ENCODE measurements around the gene CTU1.

Gene CTU1

GRCh38 chr19:51059715-51060114 is 48.5 kb downstream of the CTU1 start:
- Histone ChIP-seq H2BK5ac (ENCODE audit: low read depth, low read length, poor library complexity, severe bottlenecking) (no peak overlapping the region), H2AK5ac (ENCODE audit: low read length, severe bottlenecking) (no peak overlapping the region), H2BK12ac (ENCODE audit: low read length in 2 of 2) (no peak overlapping the region), H4K91ac (ENCODE audit: low read length) (no peak overlapping the region), H3K9ac (ENCODE audit: low read length) (no peak overlapping the region), H3K36me3 (ENCODE audit: control insufficient read depth in 1 of 2, insufficient read depth in 2 of 2, low read depth in 1 of 2, low read length in 2 of 2) (no peaks in the 10 kb centered on the region), H3K27ac (ENCODE audit: low read length, poor library complexity, severe bottlenecking) (no peak overlapping the region), H4K8ac (ENCODE audit: low read length) (no peak overlapping the region), H3K4me2 (ENCODE audit: low read length, poor library complexity, severe bottlenecking) (no peak overlapping the region), H3K9me3 (ENCODE audit: control insufficient read depth, low read length) (no peaks in the 10 kb centered on the region), H3K79me1 (replicated peaks; ENCODE audit: low read length, poor library complexity, severe bottlenecking) (no peaks in the 10 kb centered on the region), H3K4ac (ENCODE audit: low read depth in 1 of 2, low read length in 2 of 2) (no peak overlapping the region), H3K18ac (ENCODE audit: low read depth in 1 of 2, low read length in 2 of 2) (no peak overlapping the region), H3K14ac (ENCODE audit: low read length in 2 of 2) (no peak overlapping the region), H3K4me1 (ENCODE audit: control insufficient read depth, insufficient read depth, low read depth, low read length) (no peaks in the 10 kb centered on the region), H2BK15ac (ENCODE audit: low read depth, poor library complexity, severe bottlenecking) (no peak overlapping the region), H3K23ac (ENCODE audit: low read length in 2 of 2) (no peak overlapping the region), H3K27me3 (ENCODE audit: control insufficient read depth in 1 of 2, insufficient read depth in 1 of 2, low read length in 2 of 2) (peaks cover 0 to 30% of the 10 kb centered on the region in 2 experiments), H3K4me3 (ENCODE audit: insufficient read depth in 1 of 2, low read depth in 1 of 2, low read length in 2 of 2) (no peak overlapping the region), H2AFZ (ENCODE audit: low read depth, low read length) (no peak overlapping the region), H2BK120ac (ENCODE audit: low read depth, low read length) (no peak overlapping the region)
- DNase-seq: no peak
- WGBS: 91% methylated on average over 4 of the region's 7 CpGs

GRCh38 chr19:51055866-51056265 is 52.3 kb downstream of the CTU1 start:
- Histone ChIP-seq H3K14ac (ENCODE audit: low read length in 2 of 2) (no peak overlapping the region), H3K18ac (ENCODE audit: low read depth in 1 of 2, low read length in 2 of 2) (no peak overlapping the region), H3K36me3 (ENCODE audit: control insufficient read depth in 1 of 2, insufficient read depth in 2 of 2, low read depth in 1 of 2, low read length in 2 of 2) (no peaks in the 10 kb centered on the region), H3K23ac (ENCODE audit: low read length in 2 of 2) (no peak overlapping the region), H4K8ac (ENCODE audit: low read length) (no peak overlapping the region), H3K4me3 (ENCODE audit: insufficient read depth in 1 of 2, low read depth in 1 of 2, low read length in 2 of 2) (no peak overlapping the region), H3K4me1 (ENCODE audit: control insufficient read depth, insufficient read depth, low read depth, low read length) (no peaks in the 10 kb centered on the region), H3K4ac (ENCODE audit: low read depth in 1 of 2, low read length in 2 of 2) (no peak overlapping the region), H2BK15ac (ENCODE audit: low read depth, poor library complexity, severe bottlenecking) (no peak overlapping the region), H3K9ac (ENCODE audit: low read length) (no peak overlapping the region), H2BK5ac (ENCODE audit: low read depth, low read length, poor library complexity, severe bottlenecking) (no peak overlapping the region), H3K27ac (ENCODE audit: low read length, poor library complexity, severe bottlenecking) (no peak overlapping the region), H2AK5ac (ENCODE audit: low read length, severe bottlenecking) (no peak overlapping the region), H3K27me3 (ENCODE audit: control insufficient read depth in 1 of 2, insufficient read depth in 1 of 2, low read length in 2 of 2) (peaks cover 0 to 33% of the 10 kb centered on the region in 2 experiments), H2AFZ (ENCODE audit: low read depth, low read length) (no peak overlapping the region), H2BK12ac (ENCODE audit: low read length in 2 of 2) (no peak overlapping the region), H3K4me2 (ENCODE audit: low read length, poor library complexity, severe bottlenecking) (no peak overlapping the region), H4K91ac (ENCODE audit: low read length) (no peak overlapping the region), H3K79me1 (replicated peaks; ENCODE audit: low read length, poor library complexity, severe bottlenecking) (no peaks in the 10 kb centered on the region), H3K9me3 (ENCODE audit: control insufficient read depth, low read length) (no peaks in the 10 kb centered on the region), H2BK120ac (ENCODE audit: low read depth, low read length) (no peak overlapping the region)
- DNase-seq: no peak

All from mesenchymal stem cell (in vitro differentiated cells and primary cell).